Gastroesophageal sphincter (tissue), 3 donors: Measurements from ENCODE around the gene KLC1.

ENCODE experiments used
- POLR2A ChIP-seq, 2 donors: fragments of 450-650 bp; IDR thresholded peaks; one replicate each; pipeline ENCODE4 v1.6.1; 2017; ENCODE audit warnings: antibody characterized with exemption in 2 of 2, mild to moderate bottlenecking in 2 of 2, moderate library complexity in 1 of 2
- POLR2AphosphoS5 ChIP-seq: sonication (generic); formaldehyde crosslinking; IDR thresholded peaks from one replicate; pipeline ENCODE4 v1.6.1; 2017; ENCODE audit warnings: antibody characterized with exemption
- TF ChIP-seq, protein P1 (sequence below), 4 experiments: fragments of 200-600 bp in 2 of 4; fragments of 450-650 bp in 2 of 4; sonication (generic) in 1 of 4; IDR thresholded peaks; one replicate each; pipeline ENCODE4 v1.5.1; 2017 to 2019; ENCODE audit warnings: antibody characterized with exemption in 4 of 4, mild to moderate bottlenecking in 2 of 4, moderate library complexity in 2 of 4

DNA sequence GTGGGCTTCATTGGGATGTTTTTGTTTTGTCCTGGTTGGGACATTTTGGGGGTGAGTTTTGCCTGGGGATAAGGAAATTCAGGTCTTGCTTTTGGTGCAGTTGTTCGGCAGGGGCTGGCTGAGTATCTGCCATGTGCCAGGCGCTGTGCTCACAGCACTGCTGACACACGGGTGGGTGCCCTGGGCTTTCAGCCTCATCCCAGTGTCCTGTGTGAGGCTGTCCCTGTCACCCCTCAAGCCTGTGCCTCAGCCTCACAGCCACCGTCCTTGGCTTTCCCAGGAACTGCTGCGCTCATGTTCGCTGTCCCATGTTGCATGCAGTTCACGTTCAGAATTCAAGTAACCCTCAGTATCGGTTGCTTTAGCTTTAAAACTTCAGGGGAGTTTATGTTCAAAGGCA lies 61.3 kb downstream of the KLC1 start:
- TF ChIP-seq POLR2AphosphoS5, result no peak
- TF ChIP-seq, protein P1, sequence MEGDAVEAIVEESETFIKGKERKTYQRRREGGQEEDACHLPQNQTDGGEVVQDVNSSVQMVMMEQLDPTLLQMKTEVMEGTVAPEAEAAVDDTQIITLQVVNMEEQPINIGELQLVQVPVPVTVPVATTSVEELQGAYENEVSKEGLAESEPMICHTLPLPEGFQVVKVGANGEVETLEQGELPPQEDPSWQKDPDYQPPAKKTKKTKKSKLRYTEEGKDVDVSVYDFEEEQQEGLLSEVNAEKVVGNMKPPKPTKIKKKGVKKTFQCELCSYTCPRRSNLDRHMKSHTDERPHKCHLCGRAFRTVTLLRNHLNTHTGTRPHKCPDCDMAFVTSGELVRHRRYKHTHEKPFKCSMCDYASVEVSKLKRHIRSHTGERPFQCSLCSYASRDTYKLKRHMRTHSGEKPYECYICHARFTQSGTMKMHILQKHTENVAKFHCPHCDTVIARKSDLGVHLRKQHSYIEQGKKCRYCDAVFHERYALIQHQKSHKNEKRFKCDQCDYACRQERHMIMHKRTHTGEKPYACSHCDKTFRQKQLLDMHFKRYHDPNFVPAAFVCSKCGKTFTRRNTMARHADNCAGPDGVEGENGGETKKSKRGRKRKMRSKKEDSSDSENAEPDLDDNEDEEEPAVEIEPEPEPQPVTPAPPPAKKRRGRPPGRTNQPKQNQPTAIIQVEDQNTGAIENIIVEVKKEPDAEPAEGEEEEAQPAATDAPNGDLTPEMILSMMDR (IDR thresholded peaks at IDR 0.05), result no peak
- TF ChIP-seq POLR2A (IDR thresholded peaks at IDR 0.05), result no peak
